MG63 (cell line): ENCODE data around the gene C15orf62. TPM values are rescaled to one million over a fixed set of nuclear protein-coding genes. Genes with fewer than 3 reads are reported as not detected.

Source experiments
- total RNA-seq: library from RNA; depleted of rRNA; stranded (reverse); fragments of >200 nt; shearing (Covaris generic); gene quantifications from 2 replicates; pipeline ENCODE4 v1.2.3, GENCODE V29; 2014; ENCODE audit warnings: low replicate concordance; rRNA removed

Gene C15orf62
- total RNA-seq, 1 experiment from 2014 or later: not detected

Other genes with a start within 250 kb of the C15orf62 start
- 9.3 and 59.4 TPM in 2 replicates for gene CCDC32, start 204.9 kb upstream of the C15orf62 start, total RNA-seq
- gene RPUSD2, start 200.7 kb upstream of the C15orf62 start, total RNA-seq: 11.9 and 12.6 TPM in 2 replicates
- 16.1 and 1,870 TPM in 2 replicates for gene KNL1, start 175.7 kb upstream of the C15orf62 start, total RNA-seq
- gene RAD51, start 74.8 kb upstream of the C15orf62 start, total RNA-seq: 14.5 and 16.9 TPM in 2 replicates
- gene RMDN3, start 14.7 kb upstream of the C15orf62 start, total RNA-seq: 43.1 and 53.4 TPM in 2 replicates
- 3.5 and 4.4 TPM in 2 replicates for gene GCHFR, start 5.9 kb upstream of the C15orf62 start, total RNA-seq
- gene ZFYVE19, start 37.1 kb downstream of the C15orf62 start, total RNA-seq: 6.4 and 27.8 TPM in 2 replicates
- gene DNAJC17, start 37.5 kb downstream of the C15orf62 start, total RNA-seq: 44.9 and 75.8 TPM in 2 replicates
- not detected in 2 replicates for gene PPP1R14D, start 58.7 kb downstream of the C15orf62 start, total RNA-seq
- not detected in 2 replicates for gene SPINT1, start 74.1 kb downstream of the C15orf62 start, total RNA-seq
- 0.49 TPM in 1 of 2 replicates, not detected in the other for gene RHOV, start 104.3 kb downstream of the C15orf62 start, total RNA-seq
- 14.0 and 24.8 TPM in 2 replicates for gene VPS18, start 124.5 kb downstream of the C15orf62 start, total RNA-seq
- gene DLL4, start 159.4 kb downstream of the C15orf62 start, total RNA-seq: not detected in 2 replicates
- gene CHAC1, start 183.5 kb downstream of the C15orf62 start, total RNA-seq: 8.8 and 18.5 TPM in 2 replicates